ENCODE results near the gene CDK2AP2. TPM values are rescaled to one million over a fixed set of nuclear protein-coding genes. Genes with fewer than 3 reads are reported as not detected.

Gene CDK2AP2
- total RNA-seq, 4 donors from 2014 or later: 32.0 to 55.2 (median 38.1) TPM

- H3K4me3 ChIP-seq: no peak overlapping the region
- intact Hi-C loops (cut with DNase I): no loop called here
- H3K4me1 ChIP-seq: no peaks in the 10 kb centered on the region
- no peak for DNase-seq
- H3K27ac ChIP-seq: no peak overlapping the region
- peaks cover 0 to 16% (median 9%) of the 10 kb centered on the region in 3 donors for H3K9me3 ChIP-seq
- WGBS, 2 donors: 23 to 24% methylated on average over 4 of the region's 4 CpGs
- H3K36me3 ChIP-seq: no peaks in the 10 kb centered on the region
- TF ChIP-seq POLR2A (IDR thresholded peaks at IDR 0.05) (no peak), CTCF (IDR thresholded peaks at IDR 0.05) (no peak)
- H3K27me3 ChIP-seq: peaks cover 0 to 11% (median 0%) of the 10 kb centered on the region in 4 donors
These were observed 26.2 kb upstream of the CDK2AP2 start for GRCh38 chr11:67534070-67534679.

- peaks cover 0 to 16% (median 9%) of the 10 kb centered on the region in 3 donors for H3K9me3 ChIP-seq
- WGBS, 2 donors: 82 to 87% methylated on average over 2 of the region's 2 CpGs
- no peak overlapping the region for H3K4me3 ChIP-seq
- no peak for TF ChIP-seq CTCF (IDR thresholded peaks at IDR 0.05)
- no peak for TF ChIP-seq POLR2A (IDR thresholded peaks at IDR 0.05)
- no peaks in the 10 kb centered on the region for H3K36me3 ChIP-seq
- H3K27me3 ChIP-seq: peaks cover 0 to 14% (median 0%) of the 10 kb centered on the region in 4 donors
- DNase-seq: no peak
- no peaks in the 10 kb centered on the region for H3K4me1 ChIP-seq
- no peak overlapping the region for H3K27ac ChIP-seq
- intact Hi-C loops (cut with DNase I): no loop called here
These were observed 24.9 kb upstream of the CDK2AP2 start for GRCh38 chr11:67532889-67533288.

GRCh38 chr11:67530282-67530592, 22.3 kb upstream of the CDK2AP2 start:
- intact Hi-C loops (cut with DNase I): no loop called here
- no peaks in the 10 kb centered on the region for H3K36me3 ChIP-seq
- peaks cover 0 to 16% (median 9%) of the 10 kb centered on the region in 3 donors for H3K9me3 ChIP-seq
- no peak for TF ChIP-seq CTCF (IDR thresholded peaks at IDR 0.05)
- no peak for TF ChIP-seq POLR2A (IDR thresholded peaks at IDR 0.05)
- 73 to 79% methylated on average over 2 to 5 of the region's 5 CpGs for WGBS, 2 donors
- no peak overlapping the region for H3K27ac ChIP-seq
- no peaks in the 10 kb centered on the region for H3K4me1 ChIP-seq
- H3K4me3 ChIP-seq: no peak overlapping the region
- H3K27me3 ChIP-seq: peaks cover 0 to 19% (median 0%) of the 10 kb centered on the region in 4 donors
- DNase-seq: no peak

GRCh38 chr11:67528376-67528775, 20.4 kb upstream of the CDK2AP2 start:
- H3K36me3 ChIP-seq: no peaks in the 10 kb centered on the region
- peaks cover 0 to 2% (median 2%) of the 10 kb centered on the region in 3 donors for H3K9me3 ChIP-seq
- H3K4me1 ChIP-seq: no peaks in the 10 kb centered on the region
- intact Hi-C loops (cut with DNase I): no loop called here
- H3K4me3 ChIP-seq: no peak overlapping the region
- peaks cover 0 to 37% (median 0%) of the 10 kb centered on the region in 4 donors for H3K27me3 ChIP-seq
- TF ChIP-seq POLR2A (IDR thresholded peaks at IDR 0.05): no peak
- no peak for TF ChIP-seq CTCF (IDR thresholded peaks at IDR 0.05)
- WGBS, 2 donors: 87 to 96% methylated on average over 4 of the region's 4 CpGs
- no peak overlapping the region for H3K27ac ChIP-seq
- no peak for DNase-seq

- no peak overlapping the region for H3K4me3 ChIP-seq
- no peaks in the 10 kb centered on the region for H3K4me1 ChIP-seq
- H3K9me3 ChIP-seq: no peaks in the 10 kb centered on the region
- intact Hi-C loops (cut with DNase I): no loop called here
- TF ChIP-seq CTCF (IDR thresholded peaks at IDR 0.05) (no peak), POLR2A (IDR thresholded peaks at IDR 0.05) (no peak)
- H3K36me3 ChIP-seq: no peaks in the 10 kb centered on the region
- H3K27me3 ChIP-seq: peaks cover 0 to 48% (median 0%) of the 10 kb centered on the region in 4 donors
- WGBS, 2 donors: 68 to 70% methylated on average over 3 of the region's 5 CpGs
- no peak for DNase-seq
- no peak overlapping the region for H3K27ac ChIP-seq
These were observed 17.5 kb upstream of the CDK2AP2 start for GRCh38 chr11:67525275-67525976.

Data from esophagus squamous epithelium (tissue), 5 donors.